ENCODE measurements around the gene GRHL1. TPM values are rescaled to one million over a fixed set of nuclear protein-coding genes. Genes with fewer than 3 reads are reported as not detected.

The GRHL1 gene
- total and polyA plus RNA-seq, 2 of the 8 experiments (the other 6 are each of a cell fraction or from before 2014, with no cell fraction given): 1.3 to 3.6 TPM

DNA sequence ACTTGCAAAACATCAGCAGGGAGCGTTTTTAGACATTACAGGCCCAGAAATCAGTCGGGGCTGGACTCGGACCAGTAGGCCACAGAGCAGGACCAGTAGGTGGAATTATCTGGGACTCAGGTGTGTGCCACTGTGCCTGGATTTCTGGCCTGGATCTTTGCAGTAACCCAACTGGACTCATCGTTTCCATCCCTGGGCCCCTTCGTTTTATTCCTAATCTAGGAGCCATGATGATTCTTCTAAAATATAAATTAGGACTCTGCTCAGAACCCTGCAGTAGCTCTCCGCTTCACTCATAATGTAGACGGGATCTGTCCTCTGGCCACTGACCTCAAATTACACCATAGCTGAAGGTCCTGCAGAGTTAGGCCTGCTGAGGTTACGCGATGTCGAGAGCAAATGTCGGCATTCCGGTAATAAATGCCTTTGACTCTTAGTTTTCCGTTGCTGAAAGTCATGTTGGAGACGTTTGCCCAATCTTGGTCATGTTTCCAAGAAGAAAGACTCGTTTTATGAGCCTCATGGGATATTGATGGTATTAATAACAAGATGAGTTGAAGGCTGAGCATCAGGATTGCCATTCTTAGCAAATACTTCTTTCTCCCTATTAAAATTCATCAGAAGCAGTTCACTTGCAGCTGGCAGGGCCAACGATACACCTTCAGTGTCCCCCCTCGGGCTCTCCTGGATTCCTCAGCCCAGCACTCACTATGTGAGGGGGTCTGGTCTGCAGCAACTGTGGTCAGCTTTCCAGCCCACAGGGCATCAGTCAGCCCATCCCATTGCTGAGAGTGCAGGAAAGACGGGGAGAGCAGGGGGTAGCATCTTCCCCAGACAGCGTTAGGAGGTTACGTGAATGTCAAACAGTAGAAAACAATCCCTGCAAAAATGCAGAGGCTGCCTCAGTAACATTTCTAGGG is 52.0 kb downstream of the GRHL1 start:
- Histone ChIP-seq H3K23ac (ENCODE audit: insufficient read length) (no peak overlapping the region), H2AK5ac (ENCODE audit: low read depth, low read length) (no peak overlapping the region), H3K23me2 (ENCODE audit: low read depth, low read length) (no peaks in the 10 kb centered on the region), H2BK20ac (ENCODE audit: low read length) (no peak overlapping the region), H2BK12ac (ENCODE audit: low read depth, low read length) (no peak overlapping the region), H4K91ac (replicated peaks; ENCODE audit: insufficient read length, low read length) (no peak overlapping the region), H3K4me3 (ENCODE audit: extremely low read depth in 1 of 4, insufficient read depth in 2 of 4, low read depth in 3 of 4, low read length in 4 of 4) (no peak overlapping the region), H4K8ac (ENCODE audit: extremely low read depth, insufficient read depth, low read length) (no peak overlapping the region; the same call in 1 of the 2 replicates), H3K9me3 (ENCODE audit: insufficient read depth in 2 of 2, low read depth in 1 of 2, low read length in 1 of 2) (0 out of 4 replicates have a peak, but pooled peaks cover 0 to 2% of the 10 kb centered on the region in 2 experiments), H3K18ac (ENCODE audit: extremely low read depth, low read length) (no peak overlapping the region), H3K27me3 (replicated peaks in 1 of 4; ENCODE audit: control insufficient read depth in 3 of 4, extremely low read depth in 1 of 4, insufficient read depth in 3 of 4, low read length in 3 of 4) (no peaks in the 10 kb centered on the region), H2AFZ (ENCODE audit: low read length) (no peak overlapping the region), H3K4me1 (replicated peaks in 1 of 4; ENCODE audit: control insufficient read depth in 3 of 4, insufficient read depth in 4 of 4, low read length in 3 of 4) (peaks cover 0 to 4% (median under 1%) of the 10 kb centered on the region in 4 experiments; a peak in 1 of 7 replicates), H2BK120ac (replicated peaks; ENCODE audit: low read depth, low read length) (no peak overlapping the region), H3K56ac (replicated peaks; ENCODE audit: insufficient read length, low read depth, low read length) (no peak overlapping the region), H3K14ac (ENCODE audit: insufficient read length) (no peak overlapping the region), H3K4me2 (ENCODE audit: insufficient read depth in 1 of 2, low read depth in 2 of 2, low read length in 2 of 2) (no peak overlapping the region), H2BK5ac (ENCODE audit: low read depth, low read length) (no peak overlapping the region), H3K9ac (replicated peaks in 1 of 4; ENCODE audit: extremely low read depth in 1 of 4, low read depth in 3 of 4, low read length in 3 of 4) (no peak overlapping the region), H3K4ac (replicated peaks; ENCODE audit: insufficient read length, low read depth, low read length) (no peak overlapping the region), H3K79me2 (ENCODE audit: control insufficient read depth in 1 of 2, insufficient read depth in 2 of 2, low read length in 2 of 2) (no peaks in the 10 kb centered on the region), H4K5ac (ENCODE audit: insufficient read length, low read depth, low read length) (no peak overlapping the region), H3K27ac (ENCODE audit: low read depth, low read length) (no peak overlapping the region), H3K36me3 (ENCODE audit: control insufficient read depth in 2 of 4, insufficient read depth in 4 of 4, low read length in 3 of 4) (no peaks in the 10 kb centered on the region), H4K20me1 (replicated peaks in 1 of 2; ENCODE audit: control insufficient read depth in 1 of 2, insufficient read depth in 2 of 2, low read length in 2 of 2) (no peaks in the 10 kb centered on the region), H3K79me1 (ENCODE audit: low read depth, low read length) (no peaks in the 10 kb centered on the region), H2BK15ac (ENCODE audit: low read length) (no peak overlapping the region)
- 90% methylated on average over 20 of the region's 20 CpGs; no CpG with 5 or more reads in 1 of the 2 experiments for WGBS, 2 experiments (ENCODE audit: extremely low coverage in 1 of 2, insufficient coverage in 1 of 2, insufficient read length in 1 of 2, insufficient replicate concordance in 2 of 2, low coverage in 1 of 2, low lambda C conversion rate in 2 of 2, missing lambda C conversion rate in 1 of 2)
- DNase-seq (ENCODE audit: low read depth in 1 of 2, low spot score in 2 of 2) (no peak), FAIRE-seq (no peak)
- ChIA-PET POLR2A (ENCODE audit: partially characterized antibody) (no interaction called here), CTCF (ENCODE audit: partially characterized antibody) (interaction anchor here (0.5 to 2.2 kb wide), 5 partner anchors 16 to 43 kb away, joined by 3 to 8 read pairs (median 3); no protein-coding TSS in a partner anchor)
- no peak for TF ChIP-seq TBP (IDR thresholded peaks at IDR 0.05; ENCODE audit: low read depth, low read length)
- TF ChIP-seq POLR2A (IDR thresholded peaks at IDR 0.05; ENCODE audit: control extremely low read depth in 1 of 2, low read depth in 2 of 2, low read length in 2 of 2): no peak
- no peak for TF ChIP-seq TCF12 (IDR thresholded peaks at IDR 0.05; ENCODE audit: low read depth, low read length)
- TF ChIP-seq EP300 (IDR thresholded peaks at IDR 0.05; ENCODE audit: borderline replicate concordance in 1 of 2, low read depth in 2 of 2, low read length in 2 of 2): no peak
- no peak for TF ChIP-seq PHF8 (conservative IDR thresholded peaks at IDR 0.05; ENCODE audit: low read depth, low read length)
- TF ChIP-seq RBBP5 (IDR thresholded peaks at IDR 0.05; ENCODE audit: borderline replicate concordance, low read depth, low read length): no peak
- TF ChIP-seq, protein P1, sequence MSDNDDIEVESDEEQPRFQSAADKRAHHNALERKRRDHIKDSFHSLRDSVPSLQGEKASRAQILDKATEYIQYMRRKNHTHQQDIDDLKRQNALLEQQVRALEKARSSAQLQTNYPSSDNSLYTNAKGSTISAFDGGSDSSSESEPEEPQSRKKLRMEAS (IDR thresholded peaks at IDR 0.05): no peak
- TF ChIP-seq CHD2 (IDR thresholded peaks at IDR 0.05; ENCODE audit: low read length): no peak
- TF ChIP-seq, protein P2, sequence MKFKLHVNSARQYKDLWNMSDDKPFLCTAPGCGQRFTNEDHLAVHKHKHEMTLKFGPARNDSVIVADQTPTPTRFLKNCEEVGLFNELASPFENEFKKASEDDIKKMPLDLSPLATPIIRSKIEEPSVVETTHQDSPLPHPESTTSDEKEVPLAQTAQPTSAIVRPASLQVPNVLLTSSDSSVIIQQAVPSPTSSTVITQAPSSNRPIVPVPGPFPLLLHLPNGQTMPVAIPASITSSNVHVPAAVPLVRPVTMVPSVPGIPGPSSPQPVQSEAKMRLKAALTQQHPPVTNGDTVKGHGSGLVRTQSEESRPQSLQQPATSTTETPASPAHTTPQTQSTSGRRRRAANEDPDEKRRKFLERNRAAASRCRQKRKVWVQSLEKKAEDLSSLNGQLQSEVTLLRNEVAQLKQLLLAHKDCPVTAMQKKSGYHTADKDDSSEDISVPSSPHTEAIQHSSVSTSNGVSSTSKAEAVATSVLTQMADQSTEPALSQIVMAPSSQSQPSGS (IDR thresholded peaks at IDR 0.05; ENCODE audit: low read length): no peak
- no peak for TF ChIP-seq CREB1 (IDR thresholded peaks at IDR 0.05)

All from H1 (cell line).